HG03108 (cell line): Measurements from ENCODE around the gene C2CD5.
A peak's percentile ranks its signal among the peaks of the same experiment; 100 is the strongest.
"Not testable (repeated sequence)": the region's sequence is repeated elsewhere in the genome, so short reads cannot be mapped to it uniquely, and the experiment has no call there.

ENCODE experiments used
- ATAC-seq: cut with Tn5 transposase; IDR thresholded peaks from one replicate; pipeline ENCODE4 v1.9.1; 2021; ENCODE audit warnings: moderate library complexity; ENCODE audit not compliant: unreplicated experiment

C2CD5 gene

GRCh38 chr12:22481547-22482104, 62.7 kb downstream of the C2CD5 start:
- ATAC-seq, result no peak

GRCh38 chr12:22480814-22481213, 63.5 kb downstream of the C2CD5 start:
- ATAC-seq, result not testable (repeated sequence)

GRCh38 chr12:22480016-22480415, 64.3 kb downstream of the C2CD5 start:
- no peak for ATAC-seq

GRCh38 chr12:22477894-22478287, 66.5 kb downstream of the C2CD5 start:
- ATAC-seq, result no peak

- no peak for ATAC-seq
These were observed 67.0 kb downstream of the C2CD5 start for GRCh38 chr12:22477166-22477893.

- no peak for ATAC-seq
These were observed 68.2 kb downstream of the C2CD5 start for GRCh38 chr12:22476133-22476532.

- no peak for ATAC-seq
These were observed 69.2 kb downstream of the C2CD5 start for GRCh38 chr12:22474970-22475720.

DNA sequence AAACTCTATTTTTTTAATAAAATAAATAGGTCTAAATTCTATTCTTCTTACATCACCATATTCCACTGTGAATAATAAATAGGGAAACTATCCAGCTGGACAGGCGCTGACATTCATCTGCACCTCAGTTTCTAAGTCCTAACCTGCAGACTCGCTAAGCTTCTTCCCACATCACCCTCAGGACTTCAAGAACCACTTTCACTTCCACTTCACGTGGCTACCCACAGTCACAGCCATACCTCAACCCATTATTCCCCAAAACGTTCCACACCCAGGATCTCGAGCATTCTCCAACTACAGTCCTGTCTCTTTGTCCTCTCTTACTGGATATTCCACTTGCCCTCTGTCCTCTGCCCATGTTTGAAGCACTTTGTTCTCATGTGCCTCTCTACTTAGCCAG, 71.1 kb downstream of the C2CD5 start:
- no peak for ATAC-seq

GRCh38 chr12:22467190-22467589, 77.2 kb downstream of the C2CD5 start:
- ATAC-seq, result no peak

- ATAC-seq, result no peak
These were observed 81.0 kb downstream of the C2CD5 start for GRCh38 chr12:22463306-22463705.

- ATAC-seq, result no peak
These were observed 82.6 kb downstream of the C2CD5 start for GRCh38 chr12:22461786-22462185.

DNA sequence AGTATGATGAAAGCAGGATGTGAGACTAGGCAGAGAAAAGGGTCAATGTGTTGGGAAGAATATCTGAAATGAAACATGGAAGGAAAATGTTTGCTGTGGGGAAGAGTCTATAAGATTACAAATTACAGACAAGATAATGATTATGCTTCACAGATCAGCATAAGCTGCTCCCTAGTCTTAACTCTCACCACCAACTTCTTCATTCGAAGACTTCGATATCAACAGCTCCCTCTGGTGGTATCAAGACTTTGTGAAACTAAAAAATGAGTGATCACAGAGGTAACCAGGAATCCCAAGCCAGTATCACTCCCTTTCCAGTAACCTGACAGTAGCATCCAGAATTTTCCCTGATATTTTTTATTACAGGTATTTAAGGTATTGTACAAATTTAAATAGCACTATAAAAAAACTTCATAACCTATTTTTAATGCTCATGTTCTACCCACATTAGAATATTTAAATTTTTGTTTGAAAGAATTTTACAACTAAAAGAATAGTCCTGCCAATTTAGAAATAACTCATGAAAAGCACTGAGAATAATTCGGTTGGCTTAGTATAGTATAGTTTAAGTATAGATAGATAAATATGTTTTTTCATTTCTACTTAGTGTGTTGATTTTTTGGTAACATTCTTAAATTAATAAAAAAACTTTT, 84.4 kb downstream of the C2CD5 start:
- ATAC-seq, result no peak

DNA sequence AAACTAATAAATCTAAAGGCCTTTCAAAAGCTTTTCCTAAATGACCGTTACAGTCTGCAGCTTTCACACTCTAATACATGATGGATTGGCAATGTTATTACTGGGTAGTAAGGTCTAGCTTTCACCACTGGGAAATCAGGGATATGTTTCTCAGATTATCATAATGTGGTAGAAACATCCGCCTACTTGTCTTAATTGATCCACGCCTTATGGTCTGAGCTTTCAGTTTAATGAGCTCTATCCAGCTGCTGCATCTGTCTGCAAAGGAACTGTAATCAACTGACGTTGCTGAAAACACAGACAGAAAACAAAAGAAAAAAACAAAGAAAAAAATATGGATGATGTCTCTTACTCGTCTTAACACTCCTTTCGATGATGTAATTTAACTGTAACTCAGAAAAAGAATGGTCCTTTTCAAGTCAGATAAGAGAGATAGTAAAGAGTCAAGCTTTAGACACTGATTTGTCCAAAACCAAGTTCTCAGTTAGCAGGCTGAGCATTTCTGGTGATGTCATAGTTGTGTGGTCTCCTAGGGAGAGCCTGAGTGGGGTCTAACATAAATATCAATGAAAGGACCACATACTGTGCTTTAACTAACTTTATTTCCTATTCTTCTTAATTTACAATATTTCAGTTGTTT, 85.9 kb downstream of the C2CD5 start:
- no peak for ATAC-seq

- no peak for ATAC-seq
These were observed 87.3 kb downstream of the C2CD5 start for GRCh38 chr12:22457085-22457484.

DNA sequence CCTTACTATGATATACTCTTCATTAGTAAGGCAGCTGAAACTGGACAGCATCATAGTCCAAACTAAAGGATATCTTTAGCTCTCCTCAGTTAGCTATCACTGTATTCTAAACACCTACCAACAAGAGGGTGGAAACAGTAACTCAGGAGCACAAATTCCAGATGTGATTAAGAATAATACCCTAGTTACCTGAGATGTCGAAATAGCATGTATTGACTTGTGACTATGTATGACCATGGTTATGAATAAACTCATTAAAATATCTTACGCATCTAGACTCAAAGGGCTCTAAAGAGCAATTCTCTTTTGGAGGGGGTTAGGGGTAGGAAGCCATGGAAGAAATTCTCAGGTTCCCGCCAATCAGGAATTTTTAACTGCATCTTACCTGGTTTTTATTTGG, 90.8 kb downstream of the C2CD5 start:
- ATAC-seq, result no peak

DNA sequence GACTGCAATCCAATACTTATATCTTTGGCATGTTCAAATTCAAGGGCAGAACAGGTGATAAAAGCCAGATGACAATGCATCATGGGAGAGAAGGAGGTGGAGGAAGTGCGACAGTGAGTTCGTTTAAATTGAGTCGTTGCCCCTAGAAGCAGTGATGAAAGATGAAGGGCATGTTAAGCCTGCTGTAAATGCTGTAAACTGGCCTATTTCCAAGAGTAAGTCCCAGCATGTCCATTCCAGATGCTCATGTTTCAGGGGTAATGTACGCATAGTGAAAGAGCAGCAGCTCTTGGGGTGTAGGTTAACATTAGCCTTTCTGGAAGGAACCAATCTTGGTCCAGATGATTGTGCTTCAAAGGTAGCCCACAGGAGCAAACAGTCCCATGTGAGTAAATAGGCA, 97.1 kb downstream of the C2CD5 start:
- ATAC-seq, result no peak

GRCh38 chr12:22444317-22444665, 100.1 kb downstream of the C2CD5 start:
- ATAC-seq, result not testable (repeated sequence)

DNA sequence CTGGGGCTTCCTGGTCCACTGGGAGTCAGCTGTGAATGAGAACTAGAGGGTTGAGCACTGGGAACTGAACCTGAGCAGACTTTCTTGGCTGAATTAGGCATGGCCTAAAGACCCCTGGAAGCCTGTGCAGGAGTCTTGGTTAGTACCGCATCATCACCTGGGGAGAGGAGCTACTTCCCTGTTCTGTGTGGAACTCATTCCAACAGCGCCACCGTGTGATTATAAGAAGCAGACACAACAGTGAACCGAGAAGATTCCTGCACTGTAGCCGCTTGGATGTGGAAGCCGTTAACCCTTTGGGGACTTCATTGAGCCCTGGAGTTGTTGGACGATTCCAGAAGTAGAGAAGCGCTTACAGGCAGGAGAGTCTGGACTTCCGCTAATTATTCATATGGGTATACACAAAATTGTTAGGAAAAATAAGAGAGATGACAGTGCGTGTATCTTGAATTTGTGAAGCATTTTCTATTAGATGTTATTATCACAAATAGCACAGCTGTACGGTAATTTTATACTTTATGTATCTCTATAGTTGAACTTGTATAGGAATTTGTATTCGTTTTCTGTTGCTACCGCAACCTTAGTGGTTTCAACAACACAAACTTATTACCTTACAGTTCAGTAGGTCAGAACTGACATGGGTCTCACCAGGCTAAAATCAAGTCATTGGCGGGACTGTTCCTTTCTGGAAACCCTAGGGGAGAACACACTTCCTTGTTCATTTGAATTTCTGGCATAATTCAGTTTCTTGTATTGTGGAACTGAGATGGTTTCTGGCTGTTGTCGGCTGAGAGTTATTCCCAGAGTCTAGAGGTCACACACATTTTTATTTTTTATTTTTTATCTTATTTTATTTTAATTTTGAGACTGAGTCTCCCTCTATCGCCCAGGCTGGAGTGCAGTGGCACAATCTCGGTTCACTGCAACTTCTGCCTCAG, 100.7 kb downstream of the C2CD5 start:
- peak; percentile 99 for ATAC-seq

GRCh38 chr12:22437031-22437806, 107.1 kb downstream of the C2CD5 start:
- ATAC-seq, result no peak
